HG03175 (cell line): Measurements from ENCODE around the gene NABP1.

Experiments used
- ATAC-seq: cut with Tn5 transposase; IDR thresholded peaks from one replicate; pipeline ENCODE4 v1.9.1; 2021; ENCODE audit warnings: mild to moderate bottlenecking, moderate library complexity; ENCODE audit not compliant: unreplicated experiment

Gene NABP1

GRCh38 chr2:191703079-191703725, 25.3 kb downstream of the NABP1 start:
- ATAC-seq = no peak

- ATAC-seq = no peak
Measured at GRCh38 chr2:191705084-191705483, 27.1 kb downstream of the NABP1 start.

- no peak for ATAC-seq
Measured at GRCh38 chr2:191705701-191706100, 27.8 kb downstream of the NABP1 start.

GRCh38 chr2:191706791-191707190, 28.9 kb downstream of the NABP1 start:
- ATAC-seq = no peak

- no peak for ATAC-seq
Measured at GRCh38 chr2:191707542-191707941, 29.6 kb downstream of the NABP1 start.

DNA sequence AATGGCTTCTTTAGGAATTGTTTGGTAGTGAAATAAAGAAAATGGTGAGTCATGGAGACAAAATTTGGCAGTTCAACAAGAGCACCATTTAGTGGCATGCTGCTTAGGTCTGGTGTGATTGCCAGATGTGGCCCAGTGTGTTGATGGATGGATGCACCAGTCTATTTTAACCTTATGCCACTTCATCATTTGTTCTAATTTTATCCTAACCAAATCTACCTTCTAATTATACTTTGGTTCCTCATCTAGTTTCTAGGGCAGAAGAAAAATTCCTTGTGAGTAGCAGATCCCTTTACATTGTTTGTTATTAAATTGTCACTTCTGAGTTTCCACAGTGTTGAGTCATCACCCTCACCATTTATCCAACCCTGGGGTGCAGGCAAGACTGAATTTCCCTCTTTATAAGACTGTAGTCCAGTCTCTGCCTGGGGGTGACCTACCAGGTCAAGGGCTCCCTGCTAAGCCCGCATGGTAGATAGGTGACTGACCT, 32.5 kb downstream of the NABP1 start:
- no peak for ATAC-seq

GRCh38 chr2:191711621-191712020, 33.7 kb downstream of the NABP1 start:
- ATAC-seq = no peak

- ATAC-seq = no peak
Measured at GRCh38 chr2:191713837-191714236, 35.9 kb downstream of the NABP1 start.

DNA sequence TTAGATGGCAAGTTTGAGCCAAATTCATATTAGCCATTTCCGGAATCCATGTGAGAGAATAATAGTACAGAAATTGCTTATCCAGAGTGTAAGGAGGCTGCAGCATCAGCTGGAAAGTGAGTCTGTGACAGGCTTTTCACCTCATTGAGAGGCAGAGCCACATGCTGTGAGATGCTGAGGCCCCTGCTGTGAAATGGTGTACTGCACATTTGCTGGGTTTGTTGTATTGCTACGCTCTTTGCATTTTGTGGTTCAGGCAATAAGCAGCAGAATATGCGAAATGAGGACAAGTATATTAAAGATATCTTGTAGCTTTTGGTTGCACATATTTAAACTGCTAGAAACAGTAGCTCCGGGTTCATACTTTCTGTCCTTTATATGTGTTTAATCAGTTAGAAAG, 37.0 kb downstream of the NABP1 start:
- no peak for ATAC-seq

- no peak for ATAC-seq
Measured at GRCh38 chr2:191715471-191715870, 37.5 kb downstream of the NABP1 start.

DNA sequence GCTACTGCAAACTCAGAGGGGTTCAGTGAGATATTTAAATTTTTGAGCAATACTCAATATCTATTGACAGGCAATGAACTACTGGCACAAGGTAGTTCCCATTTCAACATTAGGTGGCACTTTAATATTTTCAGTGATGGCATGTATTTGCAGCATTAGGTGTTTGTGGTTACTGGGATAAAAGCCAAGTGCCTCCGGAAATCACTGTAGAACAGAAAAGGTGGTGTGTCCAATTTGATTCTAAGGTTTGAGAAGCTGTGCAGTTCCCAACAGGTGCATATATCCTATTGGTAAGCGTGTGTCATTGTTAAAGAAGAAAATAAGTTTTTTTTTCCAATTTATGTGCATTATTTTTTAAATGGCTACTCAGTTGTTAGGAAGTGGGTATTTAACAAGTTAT, 41.3 kb downstream of the NABP1 start:
- ATAC-seq = no peak

DNA sequence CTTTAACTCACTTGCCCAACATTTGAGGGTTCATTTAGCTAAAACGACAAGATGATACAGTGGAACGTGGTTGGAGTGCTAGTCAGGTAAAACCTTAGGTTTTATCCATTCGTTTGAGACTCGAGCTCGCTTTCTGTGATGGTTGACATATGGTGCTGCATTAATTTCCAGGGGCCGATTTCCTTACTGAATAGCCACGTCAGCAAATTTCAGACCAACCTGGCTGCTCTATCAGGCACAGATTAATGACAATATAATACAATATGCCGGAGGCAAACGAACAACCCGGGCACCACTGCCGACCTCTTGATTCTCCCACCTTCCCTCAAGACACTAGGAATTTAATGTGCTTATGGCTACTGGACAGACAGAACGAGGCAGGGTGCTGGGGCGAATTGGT, 42.0 kb downstream of the NABP1 start:
- ATAC-seq = no peak

DNA sequence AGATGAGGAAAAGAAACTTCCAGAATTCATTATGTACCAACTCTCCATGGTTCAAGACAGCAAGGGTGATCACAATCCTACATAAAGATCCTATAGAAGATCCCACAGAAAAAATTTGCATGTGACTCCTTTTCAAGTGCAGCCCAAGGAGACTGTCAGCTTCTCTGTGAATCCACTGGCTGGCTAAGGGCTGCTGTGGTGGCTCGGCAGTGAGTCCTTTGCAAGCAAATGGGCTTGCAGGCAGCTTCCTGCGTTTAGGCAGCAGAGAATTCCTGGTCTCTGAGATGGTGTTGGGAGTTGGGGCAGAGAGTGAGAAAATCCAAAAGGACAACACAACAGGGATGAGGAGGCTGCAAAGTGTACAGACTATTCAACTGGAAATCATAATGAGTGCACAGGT, 43.4 kb downstream of the NABP1 start:
- no peak for ATAC-seq

DNA sequence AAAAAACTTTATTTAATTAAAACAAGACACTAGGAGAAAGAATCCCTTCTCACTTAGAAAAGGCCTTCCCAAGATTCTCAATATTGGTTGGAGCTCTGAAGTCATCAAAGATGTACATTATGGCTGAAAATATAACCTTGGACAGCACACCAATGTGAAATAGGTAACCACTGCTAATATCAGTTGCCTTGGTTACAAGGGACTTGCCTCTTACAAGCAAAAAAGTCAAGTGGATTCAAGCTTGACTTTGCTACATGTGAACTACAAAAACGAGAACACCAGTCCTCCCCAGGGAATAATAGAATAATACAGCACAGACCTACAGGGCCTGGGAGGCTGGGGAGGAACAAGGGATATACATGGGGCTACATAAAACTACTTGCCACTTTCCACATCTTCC, 46.1 kb downstream of the NABP1 start:
- ATAC-seq = peak; percentile 63

GRCh38 chr2:191728750-191729624, 51.1 kb downstream of the NABP1 start:
- no peak for ATAC-seq

DNA sequence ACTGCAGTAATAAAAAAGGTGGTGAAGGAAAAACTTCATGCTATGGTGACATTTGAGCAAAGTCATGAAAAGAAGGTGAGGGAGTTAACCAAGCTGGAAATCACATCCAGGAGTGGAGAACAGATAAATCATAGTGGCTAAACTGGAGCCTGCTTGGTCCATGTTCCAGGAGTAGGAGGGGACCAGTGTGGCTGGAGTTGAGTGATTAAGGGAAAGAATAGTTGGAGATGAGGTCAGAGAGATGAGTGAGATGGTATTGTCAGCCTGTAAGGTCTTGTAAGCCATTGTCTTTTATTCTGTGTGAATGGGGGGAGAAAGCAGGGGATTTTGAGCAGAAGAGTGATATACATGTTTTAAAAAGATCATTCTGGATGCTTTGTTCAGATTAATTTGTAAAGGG, 52.3 kb downstream of the NABP1 start:
- no peak for ATAC-seq
